ENCODE measurements around the gene TMEM38A. TPM values are rescaled to one million over a fixed set of nuclear protein-coding genes. Genes with fewer than 3 reads are reported as not detected.

The TMEM38A gene
- total RNA-seq, 1 donor from 2014 or later: 0.36 TPM

- no peaks in the 10 kb centered on the region for H3K9me3 Mint-ChIP-seq
Measured at GRCh38 chr19:16628183-16628983, 32.6 kb upstream of the TMEM38A start, which contains the start of gene MED26. TSS of gene MED26 (minus strand) at chr19:16628204. CDS start at chr19:16627943, 261 bp downstream.

DNA sequence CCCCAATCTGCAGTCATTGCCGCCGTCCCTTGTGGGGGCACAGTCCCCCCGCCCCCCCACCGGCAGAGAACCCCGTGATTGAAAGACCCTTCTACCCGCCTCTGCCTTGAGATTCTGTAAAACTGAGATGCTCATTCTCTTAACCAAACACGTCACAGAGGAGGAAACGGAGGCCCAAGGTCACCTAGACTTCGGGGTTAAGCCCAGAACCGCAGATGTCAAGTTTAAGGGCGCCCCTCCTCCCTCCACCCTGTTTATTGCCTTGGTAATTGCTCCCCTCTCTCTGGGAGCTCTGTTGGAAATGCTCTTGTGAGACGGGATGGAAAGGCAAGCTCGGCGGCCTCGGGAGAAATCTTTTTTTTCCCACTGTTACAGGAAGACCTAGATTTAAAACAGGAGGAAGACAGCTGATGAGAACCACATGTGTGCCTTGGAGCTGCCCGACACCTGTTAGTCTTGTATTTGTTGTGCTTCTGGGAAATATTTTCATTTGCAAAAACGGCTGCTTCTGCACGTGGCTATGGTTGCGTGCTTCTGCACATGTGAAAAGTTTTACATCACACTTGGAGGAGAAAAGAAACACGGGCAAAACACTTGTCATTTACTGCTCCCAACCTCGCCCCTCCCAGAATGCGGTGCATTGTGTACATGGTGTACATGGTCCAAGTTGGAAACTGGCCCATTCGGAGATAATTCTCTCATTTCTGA is 31.8 kb upstream of the TMEM38A start:
- Mint-ChIP-seq H3K9me3 (no peaks in the 10 kb centered on the region), H3K27ac (no peak overlapping the region), H3K4me3 (peak overlapping the region; percentile 96), H3K36me3 (peaks cover 9% of the 10 kb centered on the region), H3K27me3 (ENCODE audit: insufficient read depth, low read depth) (peaks cover 8% of the 10 kb centered on the region), H3K4me1 (peaks cover 23% of the 10 kb centered on the region)
- no peak overlapping the region for H3K9ac ChIP-seq
- H3K4me1 ChIP-seq: peaks cover 11% of the 10 kb centered on the region
- no peak for DNase-seq (ENCODE audit: low spot score)
- H3K27me3 ChIP-seq: no peaks in the 10 kb centered on the region
- peaks cover 59% of the 10 kb centered on the region for H4K20me1 ChIP-seq (ENCODE audit: low read depth)
- H2AFZ ChIP-seq (replicated peaks): no peak overlapping the region
- H3K4me3 ChIP-seq: peak overlapping the region; percentile 80
- TF ChIP-seq, protein P1, sequence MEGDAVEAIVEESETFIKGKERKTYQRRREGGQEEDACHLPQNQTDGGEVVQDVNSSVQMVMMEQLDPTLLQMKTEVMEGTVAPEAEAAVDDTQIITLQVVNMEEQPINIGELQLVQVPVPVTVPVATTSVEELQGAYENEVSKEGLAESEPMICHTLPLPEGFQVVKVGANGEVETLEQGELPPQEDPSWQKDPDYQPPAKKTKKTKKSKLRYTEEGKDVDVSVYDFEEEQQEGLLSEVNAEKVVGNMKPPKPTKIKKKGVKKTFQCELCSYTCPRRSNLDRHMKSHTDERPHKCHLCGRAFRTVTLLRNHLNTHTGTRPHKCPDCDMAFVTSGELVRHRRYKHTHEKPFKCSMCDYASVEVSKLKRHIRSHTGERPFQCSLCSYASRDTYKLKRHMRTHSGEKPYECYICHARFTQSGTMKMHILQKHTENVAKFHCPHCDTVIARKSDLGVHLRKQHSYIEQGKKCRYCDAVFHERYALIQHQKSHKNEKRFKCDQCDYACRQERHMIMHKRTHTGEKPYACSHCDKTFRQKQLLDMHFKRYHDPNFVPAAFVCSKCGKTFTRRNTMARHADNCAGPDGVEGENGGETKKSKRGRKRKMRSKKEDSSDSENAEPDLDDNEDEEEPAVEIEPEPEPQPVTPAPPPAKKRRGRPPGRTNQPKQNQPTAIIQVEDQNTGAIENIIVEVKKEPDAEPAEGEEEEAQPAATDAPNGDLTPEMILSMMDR (IDR thresholded peaks at IDR 0.05): no peak
- TF ChIP-seq EZH2phosphoT487 (IDR thresholded peaks at IDR 0.05) (no peak), EZH2 (IDR thresholded peaks at IDR 0.05) (no peak)
- H3F3A ChIP-seq (ENCODE audit: low read depth): peaks cover 26% of the 10 kb centered on the region
- H3K36me3 ChIP-seq: no peaks in the 10 kb centered on the region
- H3K27ac ChIP-seq: no peak overlapping the region
- H3K4me2 ChIP-seq: peak overlapping the region; percentile 81
- no peaks in the 10 kb centered on the region for H3K9me3 ChIP-seq (ENCODE audit: low read depth)
- H3K79me2 ChIP-seq (ENCODE audit: low read depth): peaks cover 37% of the 10 kb centered on the region

More at GRCh38 chr19:16628183-16628983, 32.6 kb upstream of the TMEM38A start, which contains the start of gene MED26:
- DNase-seq (ENCODE audit: low spot score): peak; percentile 98
- Histone ChIP-seq H3K79me2 (ENCODE audit: low read depth) (peaks cover 44% of the 10 kb centered on the region), H3F3A (ENCODE audit: low read depth) (peaks cover 26% of the 10 kb centered on the region), H3K27ac (no peak within 1 kb of the TSS), H3K9me3 (ENCODE audit: low read depth) (no peaks in the 10 kb centered on the region), H3K4me3 (peak within 1 kb of the TSS; percentile 80), H4K20me1 (ENCODE audit: low read depth) (peaks cover 63% of the 10 kb centered on the region), H3K27me3 (no peaks in the 10 kb centered on the region), H3K36me3 (no peaks in the 10 kb centered on the region), H2AFZ (replicated peaks) (peak within 1 kb of the TSS; percentile 63), H3K4me2 (peak within 1 kb of the TSS; percentile 96), H3K9ac (peak within 1 kb of the TSS; percentile 91), H3K4me1 (peaks cover 11% of the 10 kb centered on the region)
- H3K4me1 Mint-ChIP-seq: peaks cover 23% of the 10 kb centered on the region
- peaks cover 7% of the 10 kb centered on the region for H3K36me3 Mint-ChIP-seq
- peak within 1 kb of the TSS; percentile 96 for H3K4me3 Mint-ChIP-seq
- peaks cover 8% of the 10 kb centered on the region for H3K27me3 Mint-ChIP-seq (ENCODE audit: insufficient read depth, low read depth)
- H3K27ac Mint-ChIP-seq: peak within 1 kb of the TSS; percentile 82
- TF ChIP-seq EZH2phosphoT487 (IDR thresholded peaks at IDR 0.05): no peak
- TF ChIP-seq EZH2 (IDR thresholded peaks at IDR 0.05): no peak
- TF ChIP-seq, protein P1 (IDR thresholded peaks at IDR 0.05): no peak

GRCh38 chr19:16631465-16631864 is 29.5 kb upstream of the TMEM38A start:
- Mint-ChIP-seq H3K27me3 (ENCODE audit: insufficient read depth, low read depth) (peaks cover 8% of the 10 kb centered on the region), H3K4me3 (no peak overlapping the region), H3K27ac (no peak overlapping the region), H3K4me1 (peaks cover 14% of the 10 kb centered on the region), H3K36me3 (peaks cover 8% of the 10 kb centered on the region), H3K9me3 (no peaks in the 10 kb centered on the region)
- TF ChIP-seq EZH2phosphoT487 (IDR thresholded peaks at IDR 0.05) (no peak), EZH2 (IDR thresholded peaks at IDR 0.05) (no peak)
- TF ChIP-seq, protein P1 (IDR thresholded peaks at IDR 0.05): no peak
- Histone ChIP-seq H3F3A (ENCODE audit: low read depth) (peaks cover 26% of the 10 kb centered on the region), H3K4me2 (no peak overlapping the region), H3K36me3 (no peaks in the 10 kb centered on the region), H3K4me3 (no peak overlapping the region), H3K4me1 (peaks cover 7% of the 10 kb centered on the region), H3K9me3 (ENCODE audit: low read depth) (no peaks in the 10 kb centered on the region), H2AFZ (replicated peaks) (no peak overlapping the region), H3K9ac (no peak overlapping the region), H3K79me2 (ENCODE audit: low read depth) (peaks cover 22% of the 10 kb centered on the region), H3K27me3 (no peaks in the 10 kb centered on the region), H4K20me1 (ENCODE audit: low read depth) (peaks cover 52% of the 10 kb centered on the region), H3K27ac (no peak overlapping the region)
- DNase-seq (ENCODE audit: low spot score): no peak
